Anterior cingulate cortex (tissue), 58 donors: Measurements from ENCODE around the gene TWSG1.
"Not testable (repeated sequence)": the region's sequence is repeated elsewhere in the genome, so short reads cannot be mapped to it uniquely, and the experiment has no call there.

Experiments
- DNase-seq, 58 donors: peaks; one replicate each; lab custom pipeline; 2025; lab: John Stamatoyannopoulos, UW

TWSG1 gene

GRCh38 chr18:9446839-9447238 is 112.3 kb downstream of the TWSG1 start:
- DNase-seq = no peak

GRCh38 chr18:9447334-9447733 is 112.8 kb downstream of the TWSG1 start:
- no peak for DNase-seq

GRCh38 chr18:9449600-9450414 is 115.2 kb downstream of the TWSG1 start:
- DNase-seq = no peak

DNA sequence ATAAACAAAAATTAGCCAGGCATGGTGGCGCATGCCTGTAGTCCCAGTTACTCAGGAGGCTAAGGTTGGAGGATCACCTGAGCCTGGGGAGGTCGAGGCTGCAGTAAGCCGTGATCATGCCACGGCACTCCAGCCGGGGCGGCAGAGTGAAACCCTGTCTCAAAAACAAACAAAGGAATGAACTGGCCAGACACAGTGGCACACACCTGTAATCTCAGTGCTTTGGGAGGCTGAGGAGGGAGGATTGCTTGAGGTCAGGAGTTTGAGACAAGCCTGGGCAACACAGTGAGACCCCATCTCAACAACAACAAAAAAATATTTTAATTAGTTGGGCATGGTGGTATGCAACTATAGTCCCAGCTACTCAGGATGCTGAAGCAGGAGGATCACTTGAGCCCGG is 116.3 kb downstream of the TWSG1 start:
- DNase-seq = not testable (repeated sequence)
